GM19193 (cell line): ENCODE data around the gene C2CD4C.

Experiments used
- POLR2A ChIP-seq: IDR thresholded peaks from 4 replicates; pipeline ENCODE4 v1.6.1; 2011; ENCODE audit not compliant: insufficient read depth, insufficient read length; ENCODE audit errors: extremely low read depth

Gene C2CD4C

GRCh38 chr19:408902-409515, at the start of gene C2CD4C:
Gene C2CD4C, minus strand, starts transcription at chr19:409147. Its CDS starts 786 bp downstream, at chr19:408361.
- no peak for TF ChIP-seq POLR2A

GRCh38 chr19:458091-459042, 49.4 kb upstream of the C2CD4C start:
- TF ChIP-seq POLR2A: no peak

DNA sequence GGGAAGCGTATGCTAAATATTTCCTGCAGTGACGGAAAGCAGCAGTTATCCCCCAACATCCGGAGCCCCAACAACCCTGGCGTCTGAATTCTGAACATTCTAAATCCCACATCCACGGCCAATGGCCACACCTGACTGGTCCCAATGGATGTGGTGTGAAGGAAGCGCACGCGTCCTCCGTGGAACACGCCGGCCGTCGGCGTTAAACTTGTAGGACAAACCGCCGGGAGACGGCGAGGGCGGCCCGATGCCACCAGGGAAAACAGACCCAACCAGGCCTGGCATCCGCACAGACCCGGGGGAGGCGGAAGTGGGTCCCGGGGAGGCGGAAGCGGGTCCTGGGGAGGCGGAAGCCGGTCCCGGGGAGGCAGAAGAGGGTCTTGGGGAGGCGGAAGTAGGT, 48.7 kb upstream of the C2CD4C start:
- no peak for TF ChIP-seq POLR2A

DNA sequence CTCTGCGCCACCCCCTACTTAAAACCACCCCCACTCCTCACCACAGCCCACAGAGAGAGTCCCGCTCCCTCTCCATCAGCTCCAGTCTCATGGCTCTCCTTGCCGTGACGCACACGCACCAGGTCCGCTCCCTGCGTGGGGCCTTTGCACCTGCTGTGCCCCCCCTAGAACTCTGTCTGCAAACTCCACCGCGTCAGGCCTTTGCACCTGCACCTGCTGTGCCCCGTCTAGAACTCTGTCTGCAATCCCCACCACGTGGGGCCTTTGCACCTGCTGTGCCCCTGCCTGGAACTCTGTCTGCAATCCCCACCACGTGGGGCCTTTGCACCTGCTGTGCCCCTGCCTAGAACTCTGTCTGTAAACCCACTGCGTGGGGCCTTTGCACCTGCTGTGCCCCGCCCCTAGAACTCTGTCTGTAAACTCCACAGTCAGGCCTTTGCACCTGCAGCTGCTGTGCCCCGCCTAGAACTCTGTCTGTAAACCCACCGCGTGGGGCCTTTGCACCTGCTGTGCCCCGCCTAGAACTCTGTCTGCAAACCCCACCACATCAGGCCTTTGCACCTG, 47.7 kb upstream of the C2CD4C start:
- TF ChIP-seq POLR2A: no peak

DNA sequence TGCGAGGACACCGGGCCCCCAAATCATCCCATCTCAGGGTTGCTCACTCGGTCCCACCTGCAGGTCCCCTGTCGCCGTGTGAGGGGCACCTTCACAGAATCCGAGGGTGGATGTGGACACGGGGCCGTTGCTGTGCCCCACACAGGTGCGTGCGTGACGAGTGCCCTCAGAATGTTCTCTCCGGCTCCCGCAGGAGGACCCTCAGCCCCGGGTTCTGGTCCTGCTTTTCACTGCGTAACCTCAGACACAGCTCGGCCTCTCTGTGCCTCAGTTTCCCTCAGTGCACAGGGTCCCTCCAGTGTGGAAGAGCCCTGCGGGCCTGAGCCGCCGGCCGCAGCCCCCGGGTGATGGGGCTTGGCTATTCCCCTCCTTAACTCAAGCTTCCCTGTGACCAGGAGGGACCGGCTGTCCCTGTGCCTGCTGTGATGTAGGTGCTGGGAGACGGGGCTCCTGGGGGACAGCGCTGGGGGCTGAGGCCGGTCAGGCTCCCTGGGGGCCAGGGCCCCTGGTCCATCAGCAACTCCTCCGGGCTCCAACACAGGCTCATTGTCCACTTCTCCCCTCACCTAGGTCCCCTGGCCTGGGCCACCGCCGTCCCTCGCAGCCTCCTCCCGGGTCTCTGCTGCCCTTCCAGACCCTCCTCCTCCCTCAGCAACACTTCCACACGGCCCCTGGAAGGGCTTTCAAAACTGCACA, 47.1 kb upstream of the C2CD4C start:
- TF ChIP-seq POLR2A: no peak

DNA sequence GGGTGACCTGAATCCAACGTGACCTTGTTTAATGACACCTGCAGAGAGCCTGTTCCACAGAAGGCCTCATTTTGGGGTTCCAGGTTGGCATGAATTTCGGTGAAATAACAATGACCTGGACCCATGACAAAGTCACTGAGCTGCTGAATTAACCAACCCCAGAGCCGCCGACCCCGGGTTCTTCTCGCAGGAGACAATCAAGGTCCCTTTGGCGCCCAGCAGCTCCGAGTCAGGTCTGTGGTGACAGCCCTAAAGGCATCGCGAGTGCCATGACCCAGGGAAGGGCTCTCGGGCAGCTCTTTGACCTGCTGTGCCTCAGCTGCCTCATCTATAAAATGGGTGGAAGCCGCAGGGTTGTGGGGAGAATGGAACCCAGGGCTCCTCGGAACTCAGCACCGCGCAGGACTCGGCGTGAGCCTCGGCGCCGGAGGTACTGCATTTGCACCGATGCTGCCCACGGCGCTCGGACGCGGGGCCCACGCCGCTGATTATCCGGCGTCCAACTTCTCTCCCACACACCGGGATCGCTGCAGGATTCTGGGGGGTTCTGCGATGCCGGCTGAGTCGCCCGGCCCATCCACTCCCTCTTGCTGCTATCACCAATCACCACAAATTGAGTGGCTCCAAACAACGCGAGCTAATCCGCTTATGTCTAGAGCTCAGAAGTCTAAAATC, 46.2 kb upstream of the C2CD4C start:
- no peak for TF ChIP-seq POLR2A

DNA sequence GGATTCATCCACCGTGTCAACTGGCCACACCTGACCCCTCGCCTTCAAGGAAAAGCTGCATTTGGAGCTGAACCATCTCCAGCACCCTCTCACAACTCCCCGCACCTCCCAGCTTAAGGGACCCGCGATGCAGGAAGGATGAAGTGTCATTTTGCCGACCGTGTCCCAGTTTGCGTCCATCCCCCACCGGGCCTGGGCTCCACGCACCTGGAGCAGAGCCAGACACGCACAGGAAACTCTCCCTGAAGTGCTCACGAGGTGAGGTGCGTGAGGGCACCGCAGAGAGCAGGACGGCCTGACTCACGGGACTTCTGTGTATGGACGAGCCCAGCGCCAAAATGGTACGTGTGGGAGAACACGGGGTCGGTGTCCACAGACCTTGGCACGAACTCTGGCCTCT, 44.7 kb upstream of the C2CD4C start:
- TF ChIP-seq POLR2A: no peak

DNA sequence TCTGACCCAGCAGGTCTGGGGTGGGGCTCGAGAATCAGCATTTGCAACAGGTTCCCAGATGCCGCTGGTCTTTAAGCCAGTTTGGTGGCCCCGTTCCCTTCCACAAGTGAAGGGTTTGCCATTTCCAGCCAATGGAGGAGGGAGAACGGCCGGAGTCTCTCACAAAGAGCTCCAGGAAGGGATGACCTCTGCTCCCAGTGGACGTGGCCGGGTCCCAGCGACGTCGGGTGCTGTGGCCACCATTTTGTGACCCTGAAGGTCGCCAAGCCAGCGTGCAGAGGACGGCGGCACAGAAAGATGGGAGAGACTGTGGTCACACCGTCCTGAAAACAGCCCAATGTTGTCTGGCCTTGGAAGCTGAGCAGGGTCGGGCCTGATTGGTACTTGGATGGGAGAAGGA, 43.9 kb upstream of the C2CD4C start:
- no peak for TF ChIP-seq POLR2A

DNA sequence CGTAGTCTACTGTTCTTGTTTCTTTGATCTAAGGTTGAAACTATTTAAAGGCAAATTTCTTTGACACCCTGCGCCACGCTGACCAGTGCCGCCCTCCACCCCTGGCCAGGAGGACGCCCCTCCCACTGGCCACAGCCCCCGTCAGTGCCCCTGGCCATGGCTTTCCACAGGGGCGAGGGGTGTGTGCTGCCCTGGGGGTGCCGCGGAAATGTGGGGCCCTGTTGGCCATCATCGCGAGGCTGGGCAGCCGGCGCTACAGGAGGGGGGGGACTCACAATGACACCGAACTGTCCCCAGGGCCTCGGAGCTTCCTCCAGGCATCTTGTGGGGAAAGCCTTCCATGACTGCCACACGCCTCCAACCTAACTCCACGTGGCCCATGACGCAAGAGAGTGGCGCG, 41.0 kb upstream of the C2CD4C start:
- no peak for TF ChIP-seq POLR2A

DNA sequence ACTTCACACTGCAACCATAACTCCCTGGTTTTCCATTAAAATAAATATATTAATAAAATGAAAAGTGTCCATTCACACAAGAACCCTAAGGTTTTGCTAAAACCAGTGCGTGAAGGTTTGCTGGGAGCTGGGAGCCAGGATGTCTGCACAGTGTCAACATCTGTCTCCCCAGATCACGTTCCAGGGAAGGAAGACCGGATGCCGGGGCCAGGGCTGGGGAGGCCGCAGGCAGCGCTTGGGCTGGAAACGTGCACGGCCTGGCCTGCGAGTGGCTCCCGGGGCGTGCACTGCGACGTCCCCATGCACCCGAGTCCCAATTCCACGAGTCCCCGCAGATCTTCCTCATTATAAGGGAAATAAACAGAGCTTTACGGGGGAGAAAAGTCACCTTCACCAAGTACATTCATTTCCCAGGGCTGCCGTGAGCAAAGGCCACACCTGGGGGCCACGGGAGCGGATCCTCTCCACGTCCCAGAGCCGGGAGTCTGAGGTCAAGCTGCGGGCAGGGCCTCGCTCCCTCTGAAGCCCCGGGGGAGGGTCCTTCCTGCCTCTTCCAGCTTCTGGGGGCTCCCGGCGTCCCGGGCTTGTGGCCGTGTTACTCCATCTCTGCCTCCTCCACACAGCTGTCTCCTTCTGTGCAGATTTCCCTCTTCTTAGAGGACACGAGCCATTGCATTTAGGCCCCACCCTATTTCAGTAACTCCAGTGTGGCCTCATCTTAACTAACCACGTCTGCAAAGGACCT, 39.0 kb upstream of the C2CD4C start:
- no peak for TF ChIP-seq POLR2A

GRCh38 chr19:447064-447426, 38.1 kb upstream of the C2CD4C start:
- TF ChIP-seq POLR2A: no peak

GRCh38 chr19:444677-445210, 35.8 kb upstream of the C2CD4C start:
- no peak for TF ChIP-seq POLR2A

- TF ChIP-seq POLR2A: no peak
Observed at GRCh38 chr19:443005-443404, 34.1 kb upstream of the C2CD4C start.

GRCh38 chr19:442085-442484, 33.1 kb upstream of the C2CD4C start:
- TF ChIP-seq POLR2A: no peak
